KMS-11 (cell line): ENCODE results near the gene HPSE2.

Experiments
- H2AFZ ChIP-seq: fragments of 200-600 bp; sonication (generic); 2 replicates; pipeline ENCODE4 v1.6.1; 2016; ENCODE audit warnings: antibody characterized with exemption, mixed run types, low read depth
- H3K27ac ChIP-seq: fragments of 200-600 bp; sonication (generic); 2 replicates; pipeline ENCODE4 v1.6.1; 2016; ENCODE audit warnings: mild to moderate bottlenecking, mixed run types
- H3K27me3 ChIP-seq: fragments of 200-600 bp; sonication (generic); 2 replicates; pipeline ENCODE4 v1.6.1; 2017; ENCODE audit warnings: mild to moderate bottlenecking, low read depth, mixed run types, moderate library complexity; ENCODE audit not compliant: insufficient read depth
- H3K36me3 ChIP-seq: fragments of 200-600 bp; sonication (generic); 2 replicates; pipeline ENCODE4 v1.6.1; 2017; ENCODE audit warnings: mild to moderate bottlenecking, mixed run types; ENCODE audit not compliant: insufficient read depth
- H3K4me1 ChIP-seq: fragments of 200-600 bp; sonication (generic); 2 replicates; pipeline ENCODE4 v1.6.1; 2016; ENCODE audit warnings: mild to moderate bottlenecking, low read depth, mixed run types; ENCODE audit not compliant: poor library complexity, severe bottlenecking
- H3K4me2 ChIP-seq: fragments of 200-600 bp; sonication (generic); 2 replicates; pipeline ENCODE4 v1.7.0; 2016; ENCODE audit warnings: mild to moderate bottlenecking, mixed run types
- H3K4me3 ChIP-seq: fragments of 200-600 bp; sonication (generic); IDR thresholded peaks from 2 replicates; pipeline ENCODE4 v1.6.1; 2017; ENCODE audit warnings: low read depth, low read length, mixed read lengths; ENCODE audit not compliant: insufficient read depth
- H3K79me2 ChIP-seq: fragments of 200-600 bp; sonication (generic); 2 replicates; pipeline ENCODE4 v1.6.1; 2016; ENCODE audit warnings: low read depth, mixed run types; ENCODE audit not compliant: insufficient read depth
- H3K9ac ChIP-seq: fragments of 200-600 bp; sonication (generic); 2 replicates; pipeline ENCODE4 v1.6.1; 2016; ENCODE audit warnings: mild to moderate bottlenecking, mixed run types
- H4K20me1 ChIP-seq: fragments of 200-600 bp; sonication (generic); 2 replicates; pipeline ENCODE4 v1.6.1; 2016; ENCODE audit warnings: mild to moderate bottlenecking, mixed run types; ENCODE audit not compliant: insufficient read depth
- TF ChIP-seq, protein P1 (sequence below): fragments of 200-600 bp; sonication (generic); conservative IDR thresholded peaks from 2 replicates; pipeline ENCODE4 v1.6.1; 2017; ENCODE audit warnings: low read depth, mild to moderate bottlenecking, antibody characterized with exemption, low read length, moderate library complexity, mixed read lengths

The HPSE2 gene

DNA sequence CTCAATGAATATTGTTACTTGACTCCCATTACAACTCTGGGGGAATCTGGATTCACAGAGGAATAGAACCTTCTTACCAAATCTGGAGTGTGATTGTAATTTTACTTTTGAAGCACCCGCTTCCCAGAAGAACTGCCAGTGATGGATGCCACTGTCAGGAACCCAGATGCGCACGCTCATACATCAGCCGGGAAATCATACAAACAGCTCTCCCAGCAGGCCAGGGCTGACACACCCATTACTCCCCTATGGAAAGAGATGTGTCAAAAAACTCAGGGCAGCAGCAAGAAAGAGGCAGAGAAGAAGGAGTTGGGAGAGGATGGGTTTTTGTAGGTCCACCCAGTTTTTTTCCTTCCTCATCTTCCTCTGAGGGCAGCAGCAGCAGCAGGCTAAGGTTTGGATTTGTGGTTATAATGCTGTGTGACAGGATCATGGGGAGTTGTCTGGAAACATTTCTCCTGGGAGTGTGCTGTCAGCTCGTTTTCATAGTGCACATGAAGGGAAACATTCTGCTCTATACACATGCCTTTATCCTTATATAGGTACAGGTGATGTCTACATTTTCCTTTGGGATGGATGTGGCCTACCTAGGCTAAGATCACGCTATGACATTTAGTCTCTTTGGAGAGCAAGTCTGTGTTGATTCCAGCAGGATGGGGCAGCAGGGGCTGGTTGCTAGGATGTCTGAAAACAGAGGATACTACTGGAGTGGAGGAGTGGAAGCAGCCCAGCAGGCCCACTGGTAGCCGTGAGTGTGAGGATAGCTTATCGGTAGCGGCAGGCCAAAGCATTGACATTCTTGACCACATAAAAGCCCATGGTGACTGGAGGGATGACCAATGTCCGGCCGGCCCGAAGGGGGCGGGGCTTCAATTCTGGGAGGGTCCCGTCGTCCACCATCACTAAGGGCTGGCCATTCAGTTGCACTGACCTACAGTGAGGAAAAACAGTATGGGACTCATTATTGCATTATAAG is 776.6 kb downstream of the HPSE2 start:
- no peaks in the 10 kb centered on the region for H3K79me2 ChIP-seq
- no peak overlapping the region for H2AFZ ChIP-seq
- no peak overlapping the region for H3K4me2 ChIP-seq
- H3K9ac ChIP-seq, result no peak overlapping the region
- TF ChIP-seq, protein P1, sequence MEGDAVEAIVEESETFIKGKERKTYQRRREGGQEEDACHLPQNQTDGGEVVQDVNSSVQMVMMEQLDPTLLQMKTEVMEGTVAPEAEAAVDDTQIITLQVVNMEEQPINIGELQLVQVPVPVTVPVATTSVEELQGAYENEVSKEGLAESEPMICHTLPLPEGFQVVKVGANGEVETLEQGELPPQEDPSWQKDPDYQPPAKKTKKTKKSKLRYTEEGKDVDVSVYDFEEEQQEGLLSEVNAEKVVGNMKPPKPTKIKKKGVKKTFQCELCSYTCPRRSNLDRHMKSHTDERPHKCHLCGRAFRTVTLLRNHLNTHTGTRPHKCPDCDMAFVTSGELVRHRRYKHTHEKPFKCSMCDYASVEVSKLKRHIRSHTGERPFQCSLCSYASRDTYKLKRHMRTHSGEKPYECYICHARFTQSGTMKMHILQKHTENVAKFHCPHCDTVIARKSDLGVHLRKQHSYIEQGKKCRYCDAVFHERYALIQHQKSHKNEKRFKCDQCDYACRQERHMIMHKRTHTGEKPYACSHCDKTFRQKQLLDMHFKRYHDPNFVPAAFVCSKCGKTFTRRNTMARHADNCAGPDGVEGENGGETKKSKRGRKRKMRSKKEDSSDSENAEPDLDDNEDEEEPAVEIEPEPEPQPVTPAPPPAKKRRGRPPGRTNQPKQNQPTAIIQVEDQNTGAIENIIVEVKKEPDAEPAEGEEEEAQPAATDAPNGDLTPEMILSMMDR, result no peak
- H3K36me3 ChIP-seq, result no peaks in the 10 kb centered on the region
- no peak overlapping the region for H3K27ac ChIP-seq
- H3K4me3 ChIP-seq, result no peak overlapping the region
- no peaks in the 10 kb centered on the region for H3K27me3 ChIP-seq
- H3K4me1 ChIP-seq, result no peaks in the 10 kb centered on the region
- no peaks in the 10 kb centered on the region for H4K20me1 ChIP-seq

DNA sequence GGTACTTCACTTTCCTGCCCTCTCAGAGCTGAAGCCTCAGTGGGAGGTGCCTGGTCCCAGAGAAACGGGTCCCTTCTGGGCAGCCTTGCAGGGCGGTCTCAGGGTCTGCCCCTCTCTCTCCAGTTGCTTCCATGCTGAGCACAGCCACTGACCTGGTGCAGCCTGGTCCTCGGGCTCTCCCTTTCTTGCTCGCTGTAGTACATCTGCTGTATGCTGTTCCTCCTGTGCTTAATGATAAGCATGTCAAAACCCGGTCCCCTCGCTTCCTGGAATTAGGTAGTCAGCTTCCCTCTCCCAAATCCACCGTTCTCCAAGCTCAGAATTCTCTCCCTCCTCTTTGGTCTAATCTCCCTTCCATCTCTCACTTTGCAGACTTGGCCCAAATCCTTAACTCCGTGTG is 777.9 kb downstream of the HPSE2 start:
- Histone ChIP-seq H3K27ac (no peak overlapping the region), H3K79me2 (no peaks in the 10 kb centered on the region), H3K4me1 (no peaks in the 10 kb centered on the region), H2AFZ (no peak overlapping the region), H3K27me3 (no peaks in the 10 kb centered on the region), H4K20me1 (no peaks in the 10 kb centered on the region), H3K4me3 (no peak overlapping the region), H3K4me2 (no peak overlapping the region), H3K9ac (no peak overlapping the region), H3K36me3 (no peaks in the 10 kb centered on the region)
- TF ChIP-seq, protein P1, result no peak

DNA sequence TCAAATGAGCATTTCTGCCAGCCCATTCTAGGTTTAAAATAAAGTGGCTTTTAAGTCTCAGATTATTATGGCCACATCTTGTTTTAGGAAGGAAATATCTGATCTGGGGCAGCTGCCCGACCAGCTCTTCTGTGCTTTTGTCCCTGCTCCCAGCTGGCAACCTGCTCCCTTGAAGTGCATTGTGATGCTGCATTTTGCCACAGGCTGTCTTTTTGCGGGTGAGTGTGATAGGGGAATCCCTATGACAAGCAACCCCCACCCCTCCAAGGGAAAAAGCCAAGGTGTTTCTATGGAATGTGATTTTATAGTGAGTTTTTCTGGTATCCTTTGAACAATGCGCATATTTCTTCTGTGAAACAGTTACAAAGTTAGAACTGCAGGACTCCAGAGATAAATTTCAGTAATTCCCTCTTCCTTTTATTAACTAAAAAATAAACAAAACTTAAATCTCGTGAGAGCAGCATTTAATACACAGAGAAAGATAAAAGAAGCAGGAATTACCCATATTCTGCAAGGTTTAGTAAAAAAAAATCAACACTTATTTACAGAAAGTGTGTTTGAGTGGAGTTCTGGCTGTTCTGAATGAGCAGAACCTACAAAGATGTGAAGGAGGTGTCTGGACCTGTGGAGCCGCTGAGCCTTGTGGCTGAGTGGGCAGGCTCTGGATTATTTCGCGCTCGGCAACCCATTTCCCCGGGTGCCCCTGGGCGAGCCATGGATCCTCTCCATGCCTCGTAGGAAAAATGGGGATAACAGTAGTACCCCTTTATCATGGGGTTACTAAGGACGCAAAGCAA is 778.8 kb downstream of the HPSE2 start:
- no peaks in the 10 kb centered on the region for H3K4me1 ChIP-seq
- H3K9ac ChIP-seq, result no peak overlapping the region
- H3K27me3 ChIP-seq, result no peaks in the 10 kb centered on the region
- no peak overlapping the region for H3K27ac ChIP-seq
- TF ChIP-seq, protein P1, result no peak
- no peaks in the 10 kb centered on the region for H3K36me3 ChIP-seq
- H2AFZ ChIP-seq, result no peak overlapping the region
- no peaks in the 10 kb centered on the region for H4K20me1 ChIP-seq
- no peak overlapping the region for H3K4me2 ChIP-seq
- H3K4me3 ChIP-seq, result no peak overlapping the region
- no peaks in the 10 kb centered on the region for H3K79me2 ChIP-seq

- Histone ChIP-seq H3K9ac (no peak overlapping the region), H4K20me1 (no peaks in the 10 kb centered on the region), H3K4me2 (no peak overlapping the region), H3K27ac (no peak overlapping the region), H3K79me2 (no peaks in the 10 kb centered on the region), H2AFZ (no peak overlapping the region), H3K4me1 (no peaks in the 10 kb centered on the region), H3K4me3 (no peak overlapping the region), H3K27me3 (no peaks in the 10 kb centered on the region), H3K36me3 (no peaks in the 10 kb centered on the region)
- TF ChIP-seq, protein P1, result no peak
Measured at GRCh38 chr10:98456043-98456570, 779.5 kb downstream of the HPSE2 start.
